Hindlimb muscle (tissue), 1 donor: Measurements from ENCODE around the gene OBSCN. TPM values are rescaled to one million over a fixed set of nuclear protein-coding genes. Genes with fewer than 3 reads are reported as not detected.
"Not testable (repeated sequence)": the region's sequence is repeated elsewhere in the genome, so short reads cannot be mapped to it uniquely, and the experiment has no call there.

ENCODE experiments used
- DNase-seq: peaks from one replicate; pipeline ENCODE4 v3.0.0-alpha.2; 2013
- polyA plus RNA-seq: library from polyadenylated mRNA; unstranded; fragments of 120-200 nt; gene quantifications from one replicate; pipeline ENCODE4 v1.2.1, GENCODE V29; 2013; ENCODE audit not compliant: insufficient read length

The OBSCN gene
- polyA plus RNA-seq, 1 donor: 556 TPM

DNA sequence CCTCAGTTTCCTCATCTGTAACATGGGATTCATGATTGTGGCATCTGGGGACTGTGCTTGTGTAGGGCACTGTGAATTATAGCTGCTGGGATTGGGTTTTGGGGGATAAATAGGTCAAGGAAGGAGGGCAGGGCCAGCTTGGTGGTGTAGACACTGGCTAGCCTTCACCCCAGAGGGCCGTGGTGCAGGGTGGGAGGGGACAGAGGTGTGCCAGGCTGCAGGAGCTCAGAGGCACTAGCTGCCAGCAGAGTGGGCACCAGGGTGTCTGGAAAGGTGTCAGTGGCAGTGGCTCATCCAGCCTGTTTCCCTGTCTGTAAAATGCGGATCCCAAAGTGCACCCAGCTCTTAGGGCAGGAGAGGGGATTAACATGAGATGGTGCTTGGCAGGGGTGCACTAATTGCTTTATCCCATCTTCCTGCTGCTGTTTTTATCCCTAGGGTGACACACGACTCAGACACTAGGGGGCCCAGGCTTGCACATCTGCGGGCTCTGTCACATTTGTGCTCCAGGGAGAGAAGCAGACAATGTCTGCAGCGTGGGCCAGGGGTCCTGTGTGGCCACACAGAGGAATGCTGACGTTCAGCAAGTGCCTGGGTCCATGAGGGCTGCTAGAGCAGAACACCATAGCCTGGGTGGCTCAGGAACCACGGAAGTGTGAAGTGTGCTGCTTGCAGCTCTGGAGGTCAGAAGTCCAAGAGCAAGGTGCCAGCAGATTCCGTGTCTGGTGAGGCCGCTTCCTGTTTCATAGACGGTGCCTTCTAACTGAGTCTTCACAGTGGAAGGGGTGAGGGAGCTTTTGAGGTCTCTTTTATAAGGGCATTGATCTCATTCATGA lies 19.3 kb downstream of the OBSCN start:
- no peak for DNase-seq

GRCh38 chr1:228228147-228228546 lies 20.3 kb downstream of the OBSCN start:
- DNase-seq: not testable (repeated sequence)

DNA sequence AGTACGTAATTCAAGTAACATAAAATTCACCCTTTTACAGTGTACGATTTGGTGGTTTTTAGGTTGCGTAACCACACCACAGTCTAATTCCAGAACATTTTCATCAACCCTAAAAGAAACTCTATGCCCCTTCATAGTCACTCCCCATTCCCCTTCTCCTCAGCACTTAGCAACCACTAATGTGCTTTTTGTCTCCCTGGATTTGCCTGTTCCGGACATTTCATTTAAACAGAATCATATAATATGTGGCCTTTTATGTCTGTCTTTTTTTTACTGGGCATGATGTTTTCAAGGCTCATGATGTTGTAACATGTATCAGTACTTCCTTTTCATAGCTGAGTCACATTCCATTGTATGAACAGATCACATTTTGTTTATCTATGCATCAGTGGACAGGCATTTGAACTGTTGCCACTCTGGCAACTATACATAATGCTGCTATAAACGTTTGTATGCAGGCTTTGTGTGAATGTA lies 20.8 kb downstream of the OBSCN start:
- DNase-seq: no peak

GRCh38 chr1:228231189-228231588 lies 23.3 kb downstream of the OBSCN start:
- no peak for DNase-seq

GRCh38 chr1:228233136-228233535 lies 25.3 kb downstream of the OBSCN start:
- no peak for DNase-seq

DNA sequence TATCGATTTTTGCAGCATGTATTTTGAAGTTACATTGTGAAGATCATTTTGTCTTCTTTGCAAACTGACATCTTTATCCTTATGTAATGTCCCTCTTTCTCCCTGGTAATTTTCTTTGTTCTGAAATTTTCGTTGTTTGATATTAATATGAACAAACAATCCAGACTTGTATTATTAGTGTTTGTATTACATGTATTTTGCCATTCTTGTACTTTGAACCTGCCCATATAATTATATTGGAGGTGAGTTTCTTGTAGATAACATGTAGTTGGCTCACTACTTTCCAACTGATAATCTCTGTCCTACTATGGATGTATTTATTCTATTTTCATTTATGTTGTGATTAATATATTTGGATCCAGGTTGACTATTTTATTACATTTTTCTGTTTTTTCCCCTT lies 27.1 kb downstream of the OBSCN start:
- DNase-seq: no peak

GRCh38 chr1:228236744-228237143 lies 28.9 kb downstream of the OBSCN start:
- DNase-seq: no peak

DNA sequence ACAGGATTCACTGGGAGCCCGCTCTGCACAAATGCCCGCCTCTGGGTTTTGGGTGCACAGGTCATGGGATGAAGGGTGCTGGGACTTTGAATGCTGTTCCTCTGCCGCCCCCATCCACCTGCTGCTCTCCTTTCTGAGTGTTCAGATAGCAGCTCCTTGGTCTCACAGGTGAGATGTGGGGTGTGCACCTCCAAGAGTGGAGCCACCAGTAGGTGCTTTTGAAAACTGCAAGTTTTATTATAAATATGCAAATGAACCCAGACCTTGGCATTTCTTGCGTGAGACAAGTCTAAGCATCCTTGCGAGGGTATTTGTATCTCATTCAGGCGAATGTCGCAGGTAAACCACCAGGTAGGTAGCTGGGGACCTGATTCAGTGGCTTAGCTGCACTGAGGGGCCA lies 30.2 kb downstream of the OBSCN start:
- no peak for DNase-seq

DNA sequence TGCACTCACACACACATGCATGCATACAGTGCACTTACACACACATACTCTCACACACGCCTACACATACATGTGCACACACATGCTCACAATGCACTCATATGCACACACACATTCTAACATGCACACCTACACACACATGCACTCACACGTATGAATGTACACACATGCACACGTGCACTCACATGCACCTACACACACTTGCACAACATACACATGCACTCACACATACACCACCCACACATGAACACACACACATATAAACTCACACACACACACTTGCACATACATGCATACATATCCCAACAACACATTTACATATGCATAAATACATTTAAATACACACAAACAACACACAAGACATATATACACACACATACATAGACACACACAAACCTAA lies 30.6 kb downstream of the OBSCN start:
- no peak for DNase-seq

DNA sequence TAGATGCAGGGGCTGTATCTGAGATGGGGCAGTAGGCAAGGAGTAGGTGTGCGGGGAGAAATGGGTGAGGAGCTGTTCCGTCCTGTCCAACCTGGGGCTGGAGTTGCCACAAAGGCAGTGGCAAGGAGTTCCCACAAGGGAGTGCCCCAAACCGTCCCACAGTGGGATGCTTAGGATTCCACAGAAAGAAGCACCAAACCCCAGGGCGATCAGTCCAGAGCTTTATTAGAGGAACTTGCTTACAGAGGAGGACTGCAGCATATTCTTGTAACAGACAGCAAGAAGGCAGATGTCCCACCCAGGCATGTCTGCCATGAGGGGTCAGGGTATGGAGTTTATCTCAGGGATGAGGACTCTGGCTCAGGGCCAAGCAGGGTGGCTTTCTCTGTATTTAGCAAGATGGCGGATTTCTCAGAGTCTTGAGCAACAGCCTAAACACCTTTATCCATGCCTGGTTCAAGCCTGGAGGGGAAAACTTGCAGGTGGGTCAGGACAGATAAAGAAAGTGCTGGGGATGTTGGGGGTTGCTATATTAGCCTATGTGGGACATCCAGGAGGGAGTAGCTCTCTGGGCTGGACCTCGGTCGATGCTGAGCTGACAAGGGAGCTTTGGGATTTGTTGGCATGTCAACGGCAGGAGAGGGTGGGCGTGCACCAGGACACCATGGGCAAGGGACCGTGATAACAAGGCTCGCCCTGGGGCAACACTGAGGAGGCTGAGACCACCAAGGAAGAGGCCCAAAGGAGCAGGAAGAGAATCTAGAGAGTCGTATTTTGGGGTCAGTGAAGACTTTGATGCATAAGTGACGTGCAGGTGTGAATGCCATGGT lies 32.8 kb downstream of the OBSCN start:
- no peak for DNase-seq

GRCh38 chr1:228241259-228241658 lies 33.4 kb downstream of the OBSCN start:
- DNase-seq: no peak

DNA sequence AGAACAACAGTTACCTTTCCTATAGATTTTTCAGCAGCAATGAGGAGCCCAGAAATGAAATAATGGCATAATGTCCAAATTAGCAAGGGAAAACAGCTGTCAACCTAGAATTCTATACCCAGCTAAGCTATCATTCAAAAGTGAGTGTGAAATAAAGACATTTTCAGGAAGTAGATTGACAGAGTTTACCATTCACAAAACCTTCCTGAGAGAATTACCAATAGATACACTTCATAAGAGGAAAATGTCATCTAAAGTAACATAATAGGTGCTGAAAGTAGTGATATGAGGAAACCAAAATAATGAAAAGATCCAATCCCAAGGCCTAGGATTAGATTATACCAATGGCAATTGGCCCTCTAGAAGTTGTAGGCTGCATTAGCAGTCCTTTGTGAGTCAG lies 34.6 kb downstream of the OBSCN start:
- no peak for DNase-seq

DNA sequence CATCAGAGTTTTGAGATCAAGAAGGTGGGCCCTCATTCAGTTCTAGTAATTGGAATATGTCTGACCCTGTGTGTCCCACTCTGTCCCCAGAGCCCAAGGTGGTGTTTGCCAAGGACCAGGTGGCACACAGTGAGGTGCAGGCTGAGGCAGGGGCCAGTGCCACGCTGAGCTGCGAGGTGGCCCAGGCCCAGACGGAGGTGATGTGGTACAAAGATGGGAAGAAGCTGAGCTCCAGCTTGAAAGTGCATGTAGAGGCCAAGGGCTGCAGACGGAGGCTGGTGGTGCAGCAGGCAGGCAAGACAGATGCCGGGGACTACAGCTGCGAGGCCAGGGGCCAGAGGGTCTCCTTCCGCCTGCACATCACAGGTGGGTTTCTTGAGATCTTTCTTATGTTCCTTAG lies 35.2 kb downstream of the OBSCN start:
- no peak for DNase-seq

DNA sequence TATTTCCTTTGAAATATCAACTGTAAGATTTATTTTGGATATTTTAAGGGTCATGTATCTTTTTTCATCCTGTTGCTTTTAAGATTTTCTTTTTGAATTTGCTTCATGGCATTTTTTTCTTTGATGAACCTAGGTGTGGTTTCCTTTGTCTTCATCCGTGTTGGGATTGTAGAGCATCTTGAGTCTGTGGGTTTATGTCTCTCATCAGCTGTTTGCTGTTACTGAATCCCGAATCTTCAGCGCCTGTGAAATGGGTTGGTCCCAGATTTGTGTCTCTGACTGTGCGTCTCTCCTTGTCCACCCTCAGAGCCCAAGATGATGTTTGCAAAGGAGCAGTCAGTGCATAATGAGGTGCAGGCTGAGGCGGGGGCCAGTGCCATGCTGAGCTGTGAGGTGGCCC lies 36.1 kb downstream of the OBSCN start:
- not testable (repeated sequence) for DNase-seq

- no peak for DNase-seq
Measured at GRCh38 chr1:228245111-228245510, 37.3 kb downstream of the OBSCN start.

GRCh38 chr1:228246216-228246900 lies 38.5 kb downstream of the OBSCN start:
- no peak for DNase-seq

DNA sequence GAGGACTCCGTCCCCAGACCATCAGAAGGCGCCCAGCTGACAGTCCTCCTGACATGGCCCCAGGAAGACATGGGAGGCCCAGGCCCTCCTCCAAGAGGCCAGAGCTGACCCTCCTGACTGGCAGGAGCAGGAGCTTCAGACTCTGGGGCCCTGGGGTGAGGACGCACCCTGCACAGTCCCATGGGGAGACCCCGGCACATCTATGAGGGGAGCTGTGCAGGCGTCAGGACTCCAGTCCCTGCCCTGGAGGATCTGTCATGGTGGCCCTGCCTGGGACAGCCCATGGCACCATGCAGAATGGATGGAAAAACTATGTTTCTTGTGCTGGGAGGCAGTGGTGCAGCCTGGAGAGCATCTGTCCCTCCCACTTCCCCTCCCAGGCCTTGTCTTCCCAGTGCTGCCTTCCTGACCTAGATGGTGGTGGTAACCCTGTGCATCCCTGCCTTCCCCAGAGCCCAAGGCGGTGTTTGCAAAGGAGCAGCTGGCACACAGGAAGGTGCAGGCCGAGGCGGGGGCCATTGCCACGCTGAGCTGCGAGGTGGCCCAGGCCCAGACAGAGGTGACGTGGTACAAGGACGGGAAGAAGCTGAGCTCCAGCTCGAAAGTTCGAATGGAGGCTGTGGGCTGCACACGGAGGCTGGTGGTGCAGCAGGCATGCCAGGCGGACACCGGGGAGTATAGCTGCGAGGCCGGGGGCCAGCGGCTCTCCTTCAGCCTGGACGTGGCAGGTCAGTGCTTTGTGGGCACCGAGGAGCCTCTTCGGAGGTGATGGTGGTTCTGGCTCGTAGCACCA lies 41.9 kb downstream of the OBSCN start:
- no peak for DNase-seq

- DNase-seq: not testable (repeated sequence)
Measured at GRCh38 chr1:228252476-228252875, 44.6 kb downstream of the OBSCN start.

DNA sequence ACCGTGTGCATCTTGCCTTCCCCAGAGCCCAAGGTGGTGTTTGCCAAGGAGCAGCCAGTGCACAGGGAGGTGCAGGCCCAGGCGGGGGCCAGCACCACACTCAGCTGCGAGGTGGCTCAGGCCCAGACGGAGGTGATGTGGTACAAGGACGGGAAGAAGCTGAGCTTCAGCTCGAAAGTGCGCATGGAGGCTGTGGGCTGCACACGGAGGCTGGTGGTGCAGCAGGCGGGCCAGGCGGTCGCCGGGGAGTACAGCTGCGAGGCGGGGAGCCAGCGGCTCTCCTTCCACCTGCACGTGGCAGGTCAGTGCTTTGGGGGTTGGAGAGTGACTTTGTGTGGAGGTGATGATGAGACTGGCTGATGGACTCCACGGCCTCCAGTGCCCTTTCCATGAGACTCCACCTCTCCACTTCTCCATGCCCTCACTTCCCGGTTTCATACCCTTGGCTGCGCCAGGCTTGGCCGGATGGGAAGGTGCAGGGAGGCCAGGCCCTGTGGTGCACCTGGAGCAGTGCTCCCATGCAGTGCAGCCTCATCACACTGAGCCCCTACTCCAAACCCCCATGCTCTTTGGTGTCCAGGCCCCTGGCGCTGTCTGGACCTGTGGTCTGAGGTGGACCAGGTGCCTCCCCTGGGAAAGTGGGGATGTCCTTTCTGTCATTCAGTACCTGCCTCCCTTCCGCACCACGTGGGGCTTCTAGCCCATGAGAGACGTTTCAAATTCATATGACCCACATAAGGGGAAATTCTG lies 49.0 kb downstream of the OBSCN start:
- DNase-seq: no peak

GRCh38 chr1:228258486-228258885 lies 50.6 kb downstream of the OBSCN start:
- no peak for DNase-seq

GRCh38 chr1:228259368-228259894 lies 51.6 kb downstream of the OBSCN start:
- DNase-seq: no peak
